PC-3 (cell line): ENCODE results near the gene ARID5B. TPM values are rescaled to one million over a fixed set of nuclear protein-coding genes. Genes with fewer than 3 reads are reported as not detected.
A peak's percentile ranks its signal among the peaks of the same experiment; 100 is the strongest.

Experiments
- ATAC-seq: fragments of 200-7000 bp; cut with Tn5 transposase; 2 replicates; pipeline ENCODE4 v1.9.1; 2020; ENCODE audit warnings: mild to moderate bottlenecking, moderate library complexity
- BruUV-seq: library from RNA; stranded (reverse); fragments of 400-500 nt; replicated peaks from 2 replicates; lab custom pipeline; 2021; lab: Mats Ljungman, UMichigan
- CTCF ChIA-PET: fragments of 300-600 bp; sonication (Branson Sonifier 250); formaldehyde crosslinking; loops from one replicate; lab custom pipeline; 2022; ENCODE audit warnings: antibody characterized with exemption; lab: Charles Lee
- POLR2A ChIA-PET: fragments of 300-600 bp; sonication (Branson Sonifier 250); formaldehyde crosslinking; loops from one replicate; lab custom pipeline; 2022; ENCODE audit warnings: antibody characterized with exemption; ENCODE audit not compliant: unreplicated experiment; lab: Charles Lee
- DNase-seq: peaks from one replicate; pipeline ENCODE4 v3.0.0-alpha.2; 2015
- H2AFZ ChIP-seq: fragments of 300-600 bp; sonication (generic); 2 replicates; pipeline ENCODE4 v1.6.0; 2016; ENCODE audit warnings: antibody characterized with exemption, low read length
- H3F3A ChIP-seq: fragments of 300-600 bp; sonication (generic); one replicate; pipeline ENCODE4 v1.6.0; 2017; ENCODE audit warnings: antibody characterized with exemption, low read length, control low read depth, mild to moderate bottlenecking; ENCODE audit not compliant: unreplicated experiment
- H3K27ac ChIP-seq: fragments of 300-600 bp; sonication (generic); 2 replicates; pipeline ENCODE4 v1.5.1; 2016; ENCODE audit warnings: mild to moderate bottlenecking, low read length
- H3K27me3 ChIP-seq: fragments of 300-600 bp; sonication (generic); 2 replicates; pipeline ENCODE4 v1.6.1; 2016; ENCODE audit warnings: low read length, mixed read lengths
- H3K36me3 ChIP-seq: fragments of 300-600 bp; sonication (generic); 2 replicates; pipeline ENCODE4 v1.6.1; 2016; ENCODE audit warnings: low read depth, mixed run types, low read length, mixed read lengths
- H3K4me1 ChIP-seq: fragments of 300-600 bp; sonication (generic); 2 replicates; pipeline ENCODE4 v1.5.1; 2016; ENCODE audit warnings: low read length; ENCODE audit not compliant: insufficient read depth
- H3K4me2 ChIP-seq: fragments of 300-600 bp; sonication (generic); 2 replicates; pipeline ENCODE4 v1.6.0; 2016; ENCODE audit warnings: low read length
- H3K4me3 ChIP-seq: fragments of 300-600 bp; sonication (generic); 2 replicates; pipeline ENCODE4 v1.5.1; 2016; ENCODE audit warnings: mild to moderate bottlenecking, low read length, mixed read lengths
- H3K79me2 ChIP-seq: fragments of 300-600 bp; sonication (generic); 2 replicates; pipeline ENCODE4 v1.6.1; 2017; ENCODE audit warnings: low read length, mixed read lengths
- H3K9ac ChIP-seq: fragments of 300-600 bp; sonication (generic); 2 replicates; pipeline ENCODE4 v1.6.0; 2016; ENCODE audit warnings: mild to moderate bottlenecking, low read length
- H3K9me2 ChIP-seq: fragments of 300-600 bp; sonication (generic); replicated peaks from 2 replicates; pipeline ENCODE4 v1.6.1; 2016; ENCODE audit warnings: mixed run types, low read length, mixed read lengths
- H3K9me3 ChIP-seq: fragments of 300-600 bp; sonication (generic); 2 replicates; pipeline ENCODE4 v1.6.1; 2016; ENCODE audit warnings: low read length, mixed read lengths
- H4K20me1 ChIP-seq: fragments of 300-600 bp; sonication (generic); 2 replicates; pipeline ENCODE4 v1.6.1; 2016; ENCODE audit warnings: low read length, mixed read lengths
- EZH2 ChIP-seq: fragments of 300-600 bp; sonication (generic); IDR thresholded peaks from one replicate; pipeline ENCODE4 v1.6.1; 2017; ENCODE audit warnings: antibody characterized with exemption, mild to moderate bottlenecking, low read length; ENCODE audit not compliant: unreplicated experiment
- EZH2phosphoT487 ChIP-seq: fragments of 300-600 bp; sonication (generic); IDR thresholded peaks from 2 replicates; pipeline ENCODE4 v1.6.1; 2018; ENCODE audit warnings: mild to moderate bottlenecking, antibody characterized with exemption, low read length, borderline replicate concordance
- intact Hi-C: fragments of 100-400 bp; cut with micrococcal nuclease; formaldehyde crosslinking; loops from 2 replicates; pipeline ENCODE4 v1.9.0; 2023
- total RNA-seq: library from RNA; depleted of rRNA; stranded (reverse); fragments of >200 nt; gene quantifications from 2 replicates; pipeline ENCODE4 v1.2.3, GENCODE V29; 2014
- TF ChIP-seq, protein P1 (sequence below): fragments of 300-600 bp; sonication (generic); conservative IDR thresholded peaks from 2 replicates; pipeline ENCODE4 v1.5.1; 2017; ENCODE audit warnings: antibody characterized with exemption, low read depth, mild to moderate bottlenecking, low read length

The ARID5B gene
- total RNA-seq, 1 experiment from 2014 or later: 26.4 TPM

DNA sequence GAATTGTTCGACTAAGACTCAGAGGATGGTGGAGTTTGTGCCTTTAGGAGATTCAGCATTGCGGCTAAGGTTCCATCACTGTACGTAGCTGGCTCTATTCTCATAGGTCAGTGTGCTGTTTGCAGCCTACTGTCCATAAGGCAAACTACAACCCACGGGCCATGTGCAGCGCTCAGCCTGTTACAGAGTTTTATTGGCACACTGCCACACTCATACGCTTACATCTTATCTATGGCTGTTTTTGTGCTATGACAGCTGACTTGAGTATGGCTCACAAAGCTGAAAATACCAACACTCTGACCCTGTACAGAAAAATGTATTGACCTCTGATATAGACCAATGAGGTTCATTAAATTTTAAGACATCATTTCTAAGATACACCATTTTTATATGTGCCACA, 114.5 kb downstream of the ARID5B start:
- Histone ChIP-seq H2AFZ (no peak overlapping the region), H3K9ac (no peak overlapping the region), H3K4me3 (no peak overlapping the region), H3K27ac (no peak overlapping the region), H3K79me2 (no peaks in the 10 kb centered on the region), H4K20me1 (no peaks in the 10 kb centered on the region), H3K4me2 (no peak overlapping the region), H3F3A (no peaks in the 10 kb centered on the region), H3K9me2 (no peaks in the 10 kb centered on the region), H3K27me3 (no peaks in the 10 kb centered on the region), H3K36me3 (no peaks in the 10 kb centered on the region), H3K9me3 (no peaks in the 10 kb centered on the region), H3K4me1 (peaks cover 10% of the 10 kb centered on the region; the same call in 1 of the 2 replicates)
- no TSS peak for BruUV-seq
- ATAC-seq (no peak), DNase-seq (no peak)
- intact Hi-C loops: no loop called here
- CTCF ChIA-PET: no interaction called here
- TF ChIP-seq EZH2phosphoT487 (no peak), EZH2 (no peak)
- TF ChIP-seq, protein P1, sequence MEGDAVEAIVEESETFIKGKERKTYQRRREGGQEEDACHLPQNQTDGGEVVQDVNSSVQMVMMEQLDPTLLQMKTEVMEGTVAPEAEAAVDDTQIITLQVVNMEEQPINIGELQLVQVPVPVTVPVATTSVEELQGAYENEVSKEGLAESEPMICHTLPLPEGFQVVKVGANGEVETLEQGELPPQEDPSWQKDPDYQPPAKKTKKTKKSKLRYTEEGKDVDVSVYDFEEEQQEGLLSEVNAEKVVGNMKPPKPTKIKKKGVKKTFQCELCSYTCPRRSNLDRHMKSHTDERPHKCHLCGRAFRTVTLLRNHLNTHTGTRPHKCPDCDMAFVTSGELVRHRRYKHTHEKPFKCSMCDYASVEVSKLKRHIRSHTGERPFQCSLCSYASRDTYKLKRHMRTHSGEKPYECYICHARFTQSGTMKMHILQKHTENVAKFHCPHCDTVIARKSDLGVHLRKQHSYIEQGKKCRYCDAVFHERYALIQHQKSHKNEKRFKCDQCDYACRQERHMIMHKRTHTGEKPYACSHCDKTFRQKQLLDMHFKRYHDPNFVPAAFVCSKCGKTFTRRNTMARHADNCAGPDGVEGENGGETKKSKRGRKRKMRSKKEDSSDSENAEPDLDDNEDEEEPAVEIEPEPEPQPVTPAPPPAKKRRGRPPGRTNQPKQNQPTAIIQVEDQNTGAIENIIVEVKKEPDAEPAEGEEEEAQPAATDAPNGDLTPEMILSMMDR: no peak
- POLR2A ChIA-PET: no interaction called here

DNA sequence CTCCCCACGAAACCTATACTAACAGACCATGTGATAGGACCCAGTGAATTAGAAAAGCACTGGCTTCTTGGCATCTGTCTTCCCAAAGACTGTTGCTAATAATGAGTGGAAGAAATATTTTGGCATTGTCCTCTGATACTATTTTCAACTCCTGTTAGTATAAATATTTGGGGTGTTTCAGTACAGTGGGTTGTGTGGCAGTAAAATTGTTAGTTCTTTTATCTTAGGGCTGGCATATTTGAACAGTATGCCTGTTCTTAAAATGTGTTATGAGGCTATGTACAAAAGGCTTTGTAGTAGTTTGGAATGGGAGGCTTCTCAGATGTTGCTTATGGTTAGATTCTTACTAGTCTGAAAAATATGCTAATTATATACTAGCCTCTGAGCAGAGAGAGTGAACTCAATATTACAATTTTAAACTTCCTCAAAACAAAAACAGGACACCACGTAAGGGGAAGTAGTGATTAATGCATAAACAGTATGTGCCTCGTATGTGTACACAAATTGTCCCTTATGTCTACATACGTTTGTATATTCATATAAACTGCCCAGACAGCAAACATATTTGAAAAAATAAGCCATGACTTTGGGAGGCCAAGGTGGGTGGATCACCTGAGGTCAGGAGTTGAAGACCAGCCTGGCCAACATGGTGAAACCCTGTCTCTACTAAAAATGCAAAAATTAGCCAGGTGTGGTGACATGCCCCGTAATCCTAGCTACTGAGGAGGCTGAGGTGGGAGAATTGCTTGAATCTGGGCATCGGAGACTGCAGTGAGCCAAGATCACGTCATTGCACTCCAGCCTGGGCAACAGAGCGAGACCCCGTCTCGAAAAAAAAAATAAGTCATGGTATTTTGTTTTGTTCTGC, 115.4 kb downstream of the ARID5B start:
- peaks cover 10% of the 10 kb centered on the region; the same call in 1 of the 2 replicates for H3K4me1 ChIP-seq
- H3K4me2 ChIP-seq: no peak overlapping the region
- POLR2A ChIA-PET: interaction anchor here (0.6 kb wide), 1 partner anchor 611 kb away, joined by 4 read pairs; no protein-coding TSS in a partner anchor
- no peaks in the 10 kb centered on the region for H3K27me3 ChIP-seq
- DNase-seq: no peak
- no peaks in the 10 kb centered on the region for H3K36me3 ChIP-seq
- H3K4me3 ChIP-seq: no peak overlapping the region
- no peaks in the 10 kb centered on the region for H3K79me2 ChIP-seq
- H3K9me3 ChIP-seq: no peaks in the 10 kb centered on the region
- CTCF ChIA-PET: no interaction called here
- no peak overlapping the region for H3K27ac ChIP-seq
- intact Hi-C loops: no loop called here
- ATAC-seq: peak; percentile 42
- H3F3A ChIP-seq: no peaks in the 10 kb centered on the region
- TF ChIP-seq EZH2phosphoT487 (no peak), EZH2 (no peak)
- TF ChIP-seq, protein P1: no peak
- no TSS peak for BruUV-seq
- no peak overlapping the region for H2AFZ ChIP-seq
- no peaks in the 10 kb centered on the region for H3K9me2 ChIP-seq
- no peaks in the 10 kb centered on the region for H4K20me1 ChIP-seq
- H3K9ac ChIP-seq: no peak overlapping the region

DNA sequence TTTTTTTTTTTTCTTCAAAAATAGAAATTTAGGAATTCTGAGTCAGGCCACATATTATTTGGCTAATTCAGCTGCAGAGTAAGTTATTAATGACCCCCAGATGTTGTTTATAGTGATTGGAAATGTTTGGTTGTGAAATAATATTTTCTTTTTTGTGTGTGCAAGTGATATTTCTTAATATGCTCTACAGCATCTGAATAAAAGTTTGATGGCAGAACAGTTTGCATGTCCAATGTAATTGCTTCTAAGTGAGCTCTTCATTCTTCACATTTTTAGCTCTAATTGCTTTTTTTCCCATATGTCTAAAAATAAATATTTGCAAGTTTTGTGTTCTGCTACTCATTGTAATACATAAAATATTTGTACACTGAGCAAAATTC, 116.0 kb downstream of the ARID5B start:
- no peaks in the 10 kb centered on the region for H3K9me3 ChIP-seq
- BruUV-seq: no TSS peak
- ChIA-PET POLR2A (interaction anchor here (0.6 kb wide), 1 partner anchor 611 kb away, joined by 4 read pairs; no protein-coding TSS in a partner anchor), CTCF (no interaction called here)
- TF ChIP-seq, protein P1: no peak
- TF ChIP-seq EZH2 (no peak), EZH2phosphoT487 (no peak)
- no peaks in the 10 kb centered on the region for H3K79me2 ChIP-seq
- H4K20me1 ChIP-seq: no peaks in the 10 kb centered on the region
- no peak overlapping the region for H3K9ac ChIP-seq
- intact Hi-C loops: no loop called here
- peaks cover 10% of the 10 kb centered on the region; the same call in 1 of the 2 replicates for H3K4me1 ChIP-seq
- H3K9me2 ChIP-seq: no peaks in the 10 kb centered on the region
- H3K27ac ChIP-seq: no peak overlapping the region
- no peak for DNase-seq
- no peak overlapping the region for H3K4me2 ChIP-seq
- no peak overlapping the region for H2AFZ ChIP-seq
- no peaks in the 10 kb centered on the region for H3K36me3 ChIP-seq
- H3F3A ChIP-seq: no peaks in the 10 kb centered on the region
- no peak overlapping the region for H3K4me3 ChIP-seq
- ATAC-seq: no peak
- H3K27me3 ChIP-seq: no peaks in the 10 kb centered on the region
